Endodermal cell (in vitro differentiated cells): Measurements from ENCODE around the gene RBCK1. TPM values are rescaled to one million over a fixed set of nuclear protein-coding genes. Genes with fewer than 3 reads are reported as not detected.

Experiments used
- DNase-seq: peaks from one replicate; pipeline ENCODE4 v3.0.0-alpha.2; 2017
- H3K27ac ChIP-seq: 2 replicates; pipeline ENCODE4 v1.5.1; 2013; ENCODE audit warnings: mild to moderate bottlenecking, low read depth, low read length, moderate library complexity
- H3K27me3 ChIP-seq: 2 replicates; pipeline ENCODE4 v1.6.1; 2013; ENCODE audit warnings: mild to moderate bottlenecking, low read length, moderate library complexity; ENCODE audit not compliant: insufficient read depth, control insufficient read depth, poor library complexity, severe bottlenecking
- H3K36me3 ChIP-seq: 2 replicates; pipeline ENCODE4 v1.7.0; 2013; ENCODE audit warnings: mild to moderate bottlenecking, low read length, moderate library complexity; ENCODE audit not compliant: control insufficient read depth, insufficient read depth
- H3K4me1 ChIP-seq: one replicate; pipeline ENCODE4 v1.7.0; 2013; ENCODE audit warnings: low read length; ENCODE audit not compliant: control insufficient read depth, insufficient read depth
- H3K4me3 ChIP-seq: 2 replicates; pipeline ENCODE4 v1.5.1; 2013; ENCODE audit warnings: mild to moderate bottlenecking, low read length, moderate library complexity
- H3K9ac ChIP-seq: 2 replicates; pipeline ENCODE4 v1.6.1; 2013; ENCODE audit warnings: mild to moderate bottlenecking, low read length, moderate library complexity; ENCODE audit not compliant: poor library complexity, severe bottlenecking; ENCODE audit errors: extremely low read depth
- H3K9me3 ChIP-seq: 2 replicates; pipeline ENCODE4 v1.6.1; 2013; ENCODE audit warnings: mild to moderate bottlenecking, low read length, moderate library complexity; ENCODE audit not compliant: control insufficient read depth
- H3K27ac Mint-ChIP-seq: 2 replicates; pipeline ENCODE4 v1.8.0; 2020; ENCODE audit warnings: mixed read lengths
- H3K27me3 Mint-ChIP-seq: 2 replicates; pipeline ENCODE4 v1.8.0; 2021; ENCODE audit warnings: mild to moderate bottlenecking, mixed read lengths; ENCODE audit not compliant: insufficient read depth
- H3K36me3 Mint-ChIP-seq: 2 replicates; pipeline ENCODE4 v1.8.0; 2020; ENCODE audit warnings: low read depth, mixed read lengths
- H3K4me1 Mint-ChIP-seq: 2 replicates; pipeline ENCODE4 v1.8.0; 2020; ENCODE audit warnings: mixed read lengths
- H3K4me3 Mint-ChIP-seq: 2 replicates; pipeline ENCODE4 v1.8.0; 2020; ENCODE audit warnings: mild to moderate bottlenecking, moderate library complexity, mixed read lengths
- H3K9me3 Mint-ChIP-seq: 2 replicates; pipeline ENCODE4 v1.8.0; 2020; ENCODE audit warnings: mild to moderate bottlenecking, mixed read lengths
- WGBS, 2 experiments: methylation state at CpG; one replicate each; pipeline versions ENCODE4 v1.1.5 to v1.1.7; 2013; ENCODE audit warnings: missing lambda C conversion rate in 2 of 2, mixed read lengths in 1 of 2; ENCODE audit not compliant: insufficient coverage in 1 of 2, insufficient read length in 1 of 2; 5-methylcytosine and 5-hydroxymethylcytosine counted together
- long read RNA-seq, 4 experiments: library from polyadenylated mRNA in 2 of 4; library from RNA in 1 of 4; library from capped mRNA in 1 of 4; stranded (forward) in 3 of 4; unstranded in 1 of 4; transcript quantifications; one replicate each; pipeline ENCODE4 v2.0.0, GENCODE V29; 2020 to 2021; ENCODE audit warnings: inconsistent platforms in 1 of 4
- polyA plus RNA-seq, 2 experiments: library from polyadenylated mRNA; stranded (reverse); fragments of 50-300 nt; gene quantifications; one replicate each; pipeline ENCODE4 v1.2.3, GENCODE V29; 2013
- total RNA-seq, 2 donors: library from RNA; stranded (reverse); fragmentation: NEBNext Ultra II Directional in 1 of 2; extraction: Animal tissue kit (Norgen Biotek cat#: 25700) in 1 of 2; gene quantifications; 2 replicates in 1 of 2; 3 replicates in 1 of 2; pipeline ENCODE4 v1.2.1, GENCODE V29; 2021
- TF ChIP-seq, protein P1 (sequence below): fragments of 200-600 bp; sonication (generic); conservative IDR thresholded peaks from 2 replicates; pipeline ENCODE4 v1.5.0; 2021; ENCODE audit warnings: antibody characterized with exemption, mild to moderate bottlenecking

Gene RBCK1
- 10 to 100 TPM; 61.7 to 63.7 TPM for total RNA-seq
- 56.3 TPM for polyA plus RNA-seq (2013, experiment 1 of 2)
- 44.3 TPM for polyA plus RNA-seq (2013, experiment 2 of 2)
- long read RNA-seq, experiment 1, transcript RBCK1-213 (3 exons, 1,200 nt) = major isoform, 6 of 14 reads
- long read RNA-seq, experiment 1, partial matches to known transcripts = 3 of 14 reads
- long read RNA-seq, experiment 1, other reads (novel, unspliced or antisense) = 2 of 14 reads
- long read RNA-seq, experiment 2, transcript RBCK1-202 (12 exons, 2,774 nt) = major isoform, 11 of 51 reads
- long read RNA-seq, experiment 2, transcript RBCK1-209 (11 exons, 2,613 nt) = minor isoform, 7 of 51 reads
- long read RNA-seq, experiment 2, transcript RBCK1-213 (3 exons, 1,200 nt) = minor isoform, 5 of 51 reads
- long read RNA-seq, experiment 2, partial matches to known transcripts = 9 of 51 reads
- long read RNA-seq, experiment 2, other reads (novel, unspliced or antisense) = 14 of 51 reads
- long read RNA-seq, experiment 3, transcript RBCK1-209 (11 exons, 2,613 nt) = minor isoform, 18 of 124 reads
- long read RNA-seq, experiment 3, transcript RBCK1-213 (3 exons, 1,200 nt) = minor isoform, 6 of 124 reads
- long read RNA-seq, experiment 3, transcript RBCK1-202 (12 exons, 2,774 nt) = major isoform, 66 of 124 reads
- long read RNA-seq, experiment 3, partial matches to known transcripts = 12 of 124 reads
- long read RNA-seq, experiment 3, other reads (novel, unspliced or antisense) = 19 of 124 reads
- long read RNA-seq, experiment 4, transcript RBCK1-213 (3 exons, 1,200 nt) = major isoform, 14 of 22 reads
- long read RNA-seq, experiment 4, partial matches to known transcripts = 1 of 22 reads
- long read RNA-seq, experiment 4, other reads (novel, unspliced or antisense) = 2 of 22 reads

DNA sequence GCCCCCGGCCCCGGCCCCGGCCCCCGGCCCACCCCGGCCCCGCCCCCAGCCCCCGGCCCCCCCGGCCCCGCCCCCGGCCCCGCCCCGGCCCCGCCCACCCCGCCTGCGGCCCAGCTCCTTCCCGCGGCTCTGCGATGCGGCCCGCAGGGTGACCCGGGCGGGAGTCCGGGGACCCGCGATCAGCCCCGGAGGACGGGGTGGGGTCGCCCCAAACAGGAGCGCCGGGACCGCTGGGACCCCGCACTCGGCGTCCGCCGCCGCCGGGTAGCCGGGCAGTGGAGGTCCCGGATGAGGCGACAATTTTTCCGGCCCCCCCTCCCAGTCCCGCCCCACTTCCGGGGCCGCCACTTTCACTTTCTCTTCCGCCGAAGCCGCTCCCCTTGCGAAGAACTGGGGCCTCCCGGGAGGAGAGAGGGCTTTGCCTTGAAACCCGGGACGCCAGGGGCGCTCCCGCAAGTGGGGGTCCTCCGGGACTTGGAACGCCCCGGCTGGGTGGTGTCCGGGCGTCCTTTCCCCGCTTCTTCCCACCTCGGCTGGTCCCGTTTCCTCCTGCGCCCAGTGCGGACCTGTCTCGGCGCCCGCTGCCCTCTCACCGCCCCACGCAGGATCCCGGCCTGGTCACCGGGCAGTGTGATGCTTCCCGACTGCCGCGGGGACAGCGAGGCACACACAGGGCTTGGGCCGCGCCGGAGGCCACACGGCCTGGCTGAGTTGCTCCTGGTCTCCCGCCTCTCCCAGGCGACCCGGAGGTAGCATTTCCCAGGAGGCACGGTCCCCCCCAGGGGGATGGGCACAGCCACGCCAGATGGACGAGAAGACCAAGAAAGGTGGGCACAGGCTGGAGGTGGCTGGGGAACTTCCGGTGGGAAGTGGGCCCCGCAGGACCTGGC lies at the start of gene RBCK1:
TSS of gene RBCK1 (plus strand) at position 347 of the 890 bp plus-strand sequence. CDS start at position 806, 459 bp downstream.
- Histone ChIP-seq H3K4me3 (peak within 1 kb of the TSS; percentile 92), H3K9me3 (peaks cover 25% of the 10 kb centered on the region), H3K27me3 (no peaks in the 10 kb centered on the region), H3K27ac (peak within 1 kb of the TSS; percentile 16), H3K4me1 (no peaks in the 10 kb centered on the region), H3K9ac (peak within 1 kb of the TSS; percentile 61), H3K36me3 (peaks cover 22% of the 10 kb centered on the region)
- WGBS, 2 experiments = 0% methylated on average over 34 to 75 of the region's 87 CpGs
- Mint-ChIP-seq H3K4me1 (peaks cover 8% of the 10 kb centered on the region), H3K36me3 (peaks cover 30% of the 10 kb centered on the region), H3K27me3 (peaks cover 4% of the 10 kb centered on the region), H3K9me3 (peaks cover 16% of the 10 kb centered on the region), H3K4me3 (peak within 1 kb of the TSS; percentile 65), H3K27ac (peak within 1 kb of the TSS; percentile 81)
- TF ChIP-seq, protein P1, sequence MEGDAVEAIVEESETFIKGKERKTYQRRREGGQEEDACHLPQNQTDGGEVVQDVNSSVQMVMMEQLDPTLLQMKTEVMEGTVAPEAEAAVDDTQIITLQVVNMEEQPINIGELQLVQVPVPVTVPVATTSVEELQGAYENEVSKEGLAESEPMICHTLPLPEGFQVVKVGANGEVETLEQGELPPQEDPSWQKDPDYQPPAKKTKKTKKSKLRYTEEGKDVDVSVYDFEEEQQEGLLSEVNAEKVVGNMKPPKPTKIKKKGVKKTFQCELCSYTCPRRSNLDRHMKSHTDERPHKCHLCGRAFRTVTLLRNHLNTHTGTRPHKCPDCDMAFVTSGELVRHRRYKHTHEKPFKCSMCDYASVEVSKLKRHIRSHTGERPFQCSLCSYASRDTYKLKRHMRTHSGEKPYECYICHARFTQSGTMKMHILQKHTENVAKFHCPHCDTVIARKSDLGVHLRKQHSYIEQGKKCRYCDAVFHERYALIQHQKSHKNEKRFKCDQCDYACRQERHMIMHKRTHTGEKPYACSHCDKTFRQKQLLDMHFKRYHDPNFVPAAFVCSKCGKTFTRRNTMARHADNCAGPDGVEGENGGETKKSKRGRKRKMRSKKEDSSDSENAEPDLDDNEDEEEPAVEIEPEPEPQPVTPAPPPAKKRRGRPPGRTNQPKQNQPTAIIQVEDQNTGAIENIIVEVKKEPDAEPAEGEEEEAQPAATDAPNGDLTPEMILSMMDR = no peak
- DNase-seq = peak; percentile 91

DNA sequence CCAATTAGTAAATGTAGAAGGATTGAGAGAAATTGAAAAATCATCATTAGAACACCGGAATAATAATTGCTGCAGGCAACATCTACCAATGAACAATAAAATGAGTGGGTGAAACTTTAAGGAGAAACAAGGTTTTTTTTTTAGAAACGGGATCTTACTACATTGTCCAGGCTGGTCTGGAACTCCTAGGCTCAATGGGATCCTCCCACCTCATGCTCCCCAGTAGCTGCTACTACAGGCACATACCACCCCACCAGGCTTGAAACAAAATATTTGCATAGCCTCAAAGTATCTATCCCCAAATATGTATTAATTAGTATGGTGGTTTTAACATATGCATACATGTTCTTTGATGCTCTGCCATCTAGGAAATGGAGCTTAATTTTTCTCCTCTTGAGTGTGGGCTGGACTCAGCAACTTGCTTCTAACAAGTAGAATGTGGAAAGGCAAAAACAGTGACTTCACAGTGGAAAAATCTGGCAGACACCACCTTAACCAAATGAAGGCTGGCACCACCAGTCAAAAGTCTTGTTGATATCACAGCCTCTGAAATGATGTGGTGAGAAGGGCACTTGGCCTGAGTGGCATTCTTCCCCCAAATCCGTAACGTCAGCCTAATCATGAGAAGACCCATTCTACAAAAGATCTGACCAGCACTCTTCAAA lies 49.1 kb upstream of the RBCK1 start:
- Mint-ChIP-seq H3K4me1 (no peaks in the 10 kb centered on the region), H3K36me3 (no peaks in the 10 kb centered on the region), H3K4me3 (no peak overlapping the region), H3K9me3 (no peaks in the 10 kb centered on the region), H3K27me3 (peaks cover 14% of the 10 kb centered on the region), H3K27ac (no peak overlapping the region)
- Histone ChIP-seq H3K36me3 (no peaks in the 10 kb centered on the region), H3K4me1 (no peaks in the 10 kb centered on the region), H3K4me3 (no peak overlapping the region), H3K9ac (no peak overlapping the region), H3K27ac (no peak overlapping the region), H3K27me3 (no peaks in the 10 kb centered on the region), H3K9me3 (no peaks in the 10 kb centered on the region)
- no peak for DNase-seq
- 92 to 96% methylated on average over 3 to 4 of the region's 4 CpGs for WGBS, 2 experiments
- TF ChIP-seq, protein P1 = no peak
